CD8-positive, alpha-beta memory T cell (primary cell): ENCODE data around the gene IRAK1. TPM values are rescaled to one million over a fixed set of nuclear protein-coding genes. Genes with fewer than 3 reads are reported as not detected.
"Not testable (repeated sequence)": the region's sequence is repeated elsewhere in the genome, so short reads cannot be mapped to it uniquely, and the experiment has no call there.

ENCODE experiments used
- CTCF ChIA-PET: fragments of 350-600 bp; sonication (Branson Sonifier 250); formaldehyde crosslinking; loops from one replicate; lab custom pipeline; 2021; ENCODE audit warnings: antibody characterized with exemption; lab: Charles Lee
- POLR2A ChIA-PET: fragments of 350-600 bp; sonication (Branson Sonifier 250); formaldehyde crosslinking; loops from one replicate; lab custom pipeline; 2021; ENCODE audit warnings: antibody characterized with exemption; lab: Charles Lee
- DNase-seq, 5 donors: peaks; one replicate each; pipeline versions ENCODE4 v3.0.0 to v3.0.0-alpha.2; 2020 to 2022; ENCODE audit warnings: mixed read lengths in 1 of 5
- H3K27ac ChIP-seq: one replicate; pipeline ENCODE4 v1.7.0; 2013; ENCODE audit warnings: low read depth, mild to moderate bottlenecking, low read length, moderate library complexity
- H3K27me3 ChIP-seq: 2 replicates; pipeline ENCODE4 v1.7.0; 2013; ENCODE audit warnings: low read length, mild to moderate bottlenecking; ENCODE audit not compliant: insufficient read depth, poor library complexity, severe bottlenecking
- H3K36me3 ChIP-seq: 2 replicates; pipeline ENCODE4 v1.7.0; 2013; ENCODE audit warnings: mild to moderate bottlenecking, low read length, moderate library complexity; ENCODE audit not compliant: insufficient read depth
- H3K4me1 ChIP-seq: 2 replicates; pipeline ENCODE4 v1.7.0; 2013; ENCODE audit warnings: mild to moderate bottlenecking, low read length, moderate library complexity; ENCODE audit not compliant: insufficient read depth
- H3K4me3 ChIP-seq: 2 replicates; pipeline ENCODE4 v1.7.0; 2013; ENCODE audit warnings: mild to moderate bottlenecking, low read length
- H3K9me3 ChIP-seq: 2 replicates; pipeline ENCODE4 v1.7.0; 2013; ENCODE audit warnings: mild to moderate bottlenecking, low read length
- H3K27ac Mint-ChIP-seq, 8 donors: one replicate each; pipeline ENCODE4 v1.8.0; 2020 to 2021; ENCODE audit warnings: mixed read lengths in 8 of 8, mild to moderate bottlenecking in 6 of 8, inconsistent platforms in 3 of 8, moderate library complexity in 3 of 8
- H3K27me3 Mint-ChIP-seq, 2 donors: one replicate each; pipeline ENCODE4 v1.8.0; 2020 to 2021; ENCODE audit warnings: mixed read lengths in 2 of 2, mild to moderate bottlenecking in 1 of 2, moderate library complexity in 1 of 2
- H3K36me3 Mint-ChIP-seq, 3 donors: one replicate each; pipeline ENCODE4 v1.8.0; 2020 to 2021; ENCODE audit warnings: mixed read lengths in 3 of 3, inconsistent platforms in 1 of 3, mild to moderate bottlenecking in 1 of 3
- H3K4me1 Mint-ChIP-seq, 3 donors: one replicate each; pipeline ENCODE4 v1.8.0; 2020 to 2021; ENCODE audit warnings: mixed read lengths in 3 of 3, inconsistent platforms in 1 of 3, mild to moderate bottlenecking in 1 of 3
- H3K4me3 Mint-ChIP-seq, 7 donors: one replicate each; pipeline ENCODE4 v1.8.0; 2020 to 2021; ENCODE audit warnings: mixed read lengths in 7 of 7, mild to moderate bottlenecking in 6 of 7, moderate library complexity in 4 of 7, inconsistent platforms in 2 of 7
- H3K9me3 Mint-ChIP-seq, 5 donors: one replicate each; pipeline ENCODE4 v1.8.0; 2020 to 2022; ENCODE audit warnings: mixed read lengths in 5 of 5, mild to moderate bottlenecking in 3 of 5, moderate library complexity in 2 of 5, inconsistent platforms in 1 of 5
- polyA plus RNA-seq: library from polyadenylated mRNA; unstranded; fragments of 300-500 nt; fragmentation: Illumina TruSeq; gene quantifications from one replicate; pipeline ENCODE4 v1.2.3, GENCODE V29; 2021
- total RNA-seq, 2 experiments: library from RNA; stranded (reverse); gene quantifications; one replicate each; pipeline ENCODE4 v1.2.3, GENCODE V29; 2021

IRAK1 gene
- total and polyA plus RNA-seq, 3 experiments from 2014 or later, result 58.0 to 214 (median 208) TPM

GRCh38 chrX:154000051-154000450 is 19.7 kb downstream of the IRAK1 start:
- no peaks in the 10 kb centered on the region for H3K27me3 ChIP-seq
- H3K4me1 ChIP-seq, result peaks cover 8% of the 10 kb centered on the region
- H3K36me3 Mint-ChIP-seq, result no peaks in the 10 kb centered on the region
- no peak for DNase-seq
- H3K36me3 ChIP-seq, result no peaks in the 10 kb centered on the region
- ChIA-PET CTCF (interaction anchor here (1.4 kb wide), 1 partner anchor 14 kb away, joined by 6 read pairs; no protein-coding TSS in a partner anchor), POLR2A (no interaction called here)
- peaks cover 0 to 17% of the 10 kb centered on the region in 2 donors for H3K27me3 Mint-ChIP-seq
- no peak overlapping the region for H3K27ac Mint-ChIP-seq
- H3K4me3 ChIP-seq, result no peak overlapping the region
- no peak overlapping the region for H3K4me3 Mint-ChIP-seq
- H3K27ac ChIP-seq, result no peak overlapping the region
- no peaks in the 10 kb centered on the region for H3K9me3 ChIP-seq
- H3K4me1 Mint-ChIP-seq, result peaks cover 16 to 17% (median 16%) of the 10 kb centered on the region in 3 donors
- no peaks in the 10 kb centered on the region for H3K9me3 Mint-ChIP-seq

GRCh38 chrX:153999359-154000037 is 20.2 kb downstream of the IRAK1 start:
- H3K27me3 Mint-ChIP-seq, result peaks cover 0 to 17% of the 10 kb centered on the region in 2 donors
- Histone ChIP-seq H3K27ac (no peak overlapping the region), H3K4me1 (peaks cover 8% of the 10 kb centered on the region), H3K9me3 (no peaks in the 10 kb centered on the region), H3K4me3 (no peak overlapping the region), H3K36me3 (no peaks in the 10 kb centered on the region), H3K27me3 (no peaks in the 10 kb centered on the region)
- no peaks in the 10 kb centered on the region for H3K36me3 Mint-ChIP-seq
- H3K4me1 Mint-ChIP-seq, result peaks cover 16 to 17% (median 16%) of the 10 kb centered on the region in 3 donors
- H3K27ac Mint-ChIP-seq, result peak overlapping the region in 1 of 8 donors; percentile 22
- ChIA-PET CTCF (interaction anchor here (1.4 kb wide), 1 partner anchor 14 kb away, joined by 6 read pairs; no protein-coding TSS in a partner anchor), POLR2A (no interaction called here)
- DNase-seq, result no peak
- H3K9me3 Mint-ChIP-seq, result no peaks in the 10 kb centered on the region
- H3K4me3 Mint-ChIP-seq, result no peak overlapping the region

- Histone ChIP-seq H3K27me3 (no peaks in the 10 kb centered on the region), H3K9me3 (no peaks in the 10 kb centered on the region), H3K36me3 (no peaks in the 10 kb centered on the region), H3K27ac (no peak overlapping the region), H3K4me3 (no peak overlapping the region), H3K4me1 (peaks cover under 1% of the 10 kb centered on the region)
- ChIA-PET POLR2A (no interaction called here), CTCF (interaction anchor here (1.3 to 1.9 kb wide), 3 partner anchors 18 to 179 kb away, joined by 3 to 5 read pairs (median 3); no protein-coding TSS in a partner anchor)
- no peak for DNase-seq
- Mint-ChIP-seq H3K4me1 (peaks cover 0 to 5% (median 3%) of the 10 kb centered on the region in 3 donors), H3K27ac (no peak overlapping the region), H3K4me3 (no peak overlapping the region), H3K27me3 (peaks cover 0 to 3% of the 10 kb centered on the region in 2 donors), H3K9me3 (no peaks in the 10 kb centered on the region), H3K36me3 (no peaks in the 10 kb centered on the region)
Measured at GRCh38 chrX:153995504-153995903, 24.2 kb downstream of the IRAK1 start.

GRCh38 chrX:153994398-153994797 is 25.3 kb downstream of the IRAK1 start:
- H3K27ac Mint-ChIP-seq, H3K36me3 Mint-ChIP-seq, DNase-seq, H3K27ac ChIP-seq, H3K36me3 ChIP-seq, H3K9me3 Mint-ChIP-seq, H3K4me3 Mint-ChIP-seq, H3K9me3 ChIP-seq, H3K27me3 ChIP-seq, H3K4me3 ChIP-seq: not testable (repeated sequence)
- peaks cover 9 to 13% (median 11%) of the 10 kb centered on the region in 3 donors for H3K4me1 Mint-ChIP-seq
- peaks cover 0 to 10% of the 10 kb centered on the region in 2 donors for H3K27me3 Mint-ChIP-seq
- peaks cover 11% of the 10 kb centered on the region for H3K4me1 ChIP-seq
- ChIA-PET CTCF (interaction anchor here (1.9 kb wide), 1 partner anchor 19 kb away, joined by 5 read pairs; no protein-coding TSS in a partner anchor), POLR2A (interaction anchor here (0.6 kb wide), 1 partner anchor 42 kb away, joined by 6 read pairs; no protein-coding TSS in a partner anchor)

- Mint-ChIP-seq H3K27ac (no peak overlapping the region), H3K27me3 (peaks cover 0 to 10% of the 10 kb centered on the region in 2 donors), H3K9me3 (no peaks in the 10 kb centered on the region), H3K4me3 (no peak overlapping the region), H3K36me3 (peaks cover 0 to 2% (median 0%) of the 10 kb centered on the region in 3 donors), H3K4me1 (peaks cover 12 to 16% (median 13%) of the 10 kb centered on the region in 3 donors)
- ChIA-PET POLR2A (interaction anchor here (0.7 kb wide), 1 partner anchor 492 kb away, joined by 8 read pairs; the partner anchor contains the start of gene UBL4A), CTCF (interaction anchor here (1.2 kb wide), 1 partner anchor 18 kb away, joined by 5 read pairs; no protein-coding TSS in a partner anchor)
- Histone ChIP-seq H3K9me3 (no peaks in the 10 kb centered on the region), H3K36me3 (no peaks in the 10 kb centered on the region), H3K4me3 (no peak overlapping the region), H3K27ac (no peak overlapping the region), H3K27me3 (no peaks in the 10 kb centered on the region), H3K4me1 (peaks cover 12% of the 10 kb centered on the region)
- DNase-seq, result no peak
Measured at GRCh38 chrX:153993978-153994377, 25.7 kb downstream of the IRAK1 start.

- Mint-ChIP-seq H3K4me1 (peaks cover 13 to 16% (median 14%) of the 10 kb centered on the region in 3 donors), H3K9me3 (no peaks in the 10 kb centered on the region), H3K4me3 (peak overlapping the region in 1 of 7 donors; percentile 70), H3K36me3 (peaks cover 0 to 2% (median 0%) of the 10 kb centered on the region in 3 donors), H3K27ac (no peak overlapping the region), H3K27me3 (peaks cover 0 to 10% of the 10 kb centered on the region in 2 donors)
- CTCF ChIA-PET, result interaction anchor here (0.8 to 1.2 kb wide), 2 partner anchors 19 to 25 kb away, joined by 3 to 5 read pairs; no protein-coding TSS in a partner anchor
- Histone ChIP-seq H3K36me3 (no peaks in the 10 kb centered on the region), H3K4me1 (peaks cover 12% of the 10 kb centered on the region), H3K27ac (no peak overlapping the region), H3K9me3 (no peaks in the 10 kb centered on the region), H3K4me3 (no peak overlapping the region), H3K27me3 (no peaks in the 10 kb centered on the region)
- POLR2A ChIA-PET, result interaction anchor here (1.0 kb wide), 1 partner anchor 11 kb away, joined by 5 read pairs; no protein-coding TSS in a partner anchor
- DNase-seq, result no peak
Measured at GRCh38 chrX:153993079-153993478, 26.6 kb downstream of the IRAK1 start.

GRCh38 chrX:153992180-153992579 is 27.5 kb downstream of the IRAK1 start:
- H3K36me3 Mint-ChIP-seq, result peaks cover 0 to 2% (median 0%) of the 10 kb centered on the region in 3 donors
- Histone ChIP-seq H3K4me1 (peaks cover 12% of the 10 kb centered on the region), H3K27me3 (no peaks in the 10 kb centered on the region), H3K27ac (no peak overlapping the region), H3K4me3 (no peak overlapping the region), H3K36me3 (no peaks in the 10 kb centered on the region), H3K9me3 (no peaks in the 10 kb centered on the region)
- no peak overlapping the region for H3K4me3 Mint-ChIP-seq
- H3K9me3 Mint-ChIP-seq, result no peaks in the 10 kb centered on the region
- POLR2A ChIA-PET, result interaction anchor here (0.7 to 1.0 kb wide), 2 partner anchors 10 to 11 kb away, joined by 3 to 5 read pairs; no protein-coding TSS in a partner anchor
- no peak for DNase-seq
- H3K27me3 Mint-ChIP-seq, result peaks cover 0 to 9% of the 10 kb centered on the region in 2 donors
- H3K27ac Mint-ChIP-seq, result no peak overlapping the region
- CTCF ChIA-PET, result interaction anchor here (0.8 kb wide), 1 partner anchor 24 kb away, joined by 3 read pairs; no protein-coding TSS in a partner anchor
- H3K4me1 Mint-ChIP-seq, result peaks cover 13 to 16% (median 15%) of the 10 kb centered on the region in 3 donors
